ENCODE data around the gene RHBDD1.
"Not testable (repeated sequence)": the region's sequence is repeated elsewhere in the genome, so short reads cannot be mapped to it uniquely, and the experiment has no call there.

RHBDD1 gene

GRCh38 chr2:226799976-226800940 lies 35.6 kb upstream of the RHBDD1 start:
- no peak for DNase-seq

GRCh38 chr2:226800941-226801784 lies 34.7 kb upstream of the RHBDD1 start:
- DNase-seq = no peak

GRCh38 chr2:226802573-226802972 lies 33.3 kb upstream of the RHBDD1 start:
- peak; percentile 39 to 55 for DNase-seq

GRCh38 chr2:226803410-226803809 lies 32.4 kb upstream of the RHBDD1 start:
- DNase-seq = no peak

- no peak for DNase-seq
These were observed 22.6 kb upstream of the RHBDD1 start for GRCh38 chr2:226813148-226813701.

GRCh38 chr2:226818930-226819329 lies 16.9 kb upstream of the RHBDD1 start:
- DNase-seq = no peak

- no peak for DNase-seq
These were observed 10.8 kb upstream of the RHBDD1 start for GRCh38 chr2:226825056-226825455.

GRCh38 chr2:226828191-226828590 lies 7.7 kb upstream of the RHBDD1 start:
- DNase-seq = no peak

GRCh38 chr2:226829721-226830631 lies 5.9 kb upstream of the RHBDD1 start:
- DNase-seq = no peak

- DNase-seq = no peak
These were observed 4.6 kb upstream of the RHBDD1 start for GRCh38 chr2:226831266-226831665.

- DNase-seq = no peak
These were observed 3.8 kb upstream of the RHBDD1 start for GRCh38 chr2:226832061-226832460.

GRCh38 chr2:226834880-226835279 lies 974 bp upstream of the RHBDD1 start:
- DNase-seq = not testable (repeated sequence)

GRCh38 chr2:226835420-226835795 lies 446 bp upstream of the RHBDD1 start:
- peak in 1 of 2 experiments; percentile 40 for DNase-seq

- DNase-seq = no peak
These were observed 663 bp downstream of the RHBDD1 start for GRCh38 chr2:226836548-226836885.

GRCh38 chr2:226837334-226837733 lies 1.5 kb downstream of the RHBDD1 start:
- DNase-seq = no peak

- DNase-seq = no peak
These were observed 2.1 kb downstream of the RHBDD1 start for GRCh38 chr2:226837787-226838603.

- no peak for DNase-seq
These were observed 2.9 kb downstream of the RHBDD1 start for GRCh38 chr2:226838722-226839121.

- no peak for DNase-seq
These were observed 3.3 kb downstream of the RHBDD1 start for GRCh38 chr2:226839161-226839560.

- no peak for DNase-seq
These were observed 4.1 kb downstream of the RHBDD1 start for GRCh38 chr2:226839951-226840350.

- not testable (repeated sequence) for DNase-seq
These were observed 7.1 kb downstream of the RHBDD1 start for GRCh38 chr2:226843001-226843400.

- DNase-seq = no peak
These were observed 9.7 kb downstream of the RHBDD1 start for GRCh38 chr2:226845386-226846116.

Measured in Kasumi-1 (cell line).